GM12874 (cell line): ENCODE results near the gene AKAP13.

Experiments used
- CTCF ChIP-seq: IDR thresholded peaks from 2 replicates; pipeline ENCODE4 v1.5.1; 2011; ENCODE audit warnings: low read depth, mild to moderate bottlenecking, control low read depth, low read length, moderate library complexity; ENCODE audit not compliant: insufficient read depth

Gene AKAP13

GRCh38 chr15:85380217-85380811, at the start of gene AKAP13:
AKAP13 (plus strand) TSS chr15:85380603; CDS start chr15:85485721, 105,118 bp downstream.
- TF ChIP-seq CTCF: no peak

- peak; percentile 91 for TF ChIP-seq CTCF
Observed at GRCh38 chr15:85330901-85331588, 49.4 kb upstream of the AKAP13 start.

- TF ChIP-seq CTCF: no peak
Observed at GRCh38 chr15:85331655-85332285, 48.6 kb upstream of the AKAP13 start.

- no peak for TF ChIP-seq CTCF
Observed at GRCh38 chr15:85333132-85333831, 47.1 kb upstream of the AKAP13 start.

GRCh38 chr15:85334241-85334640, 46.2 kb upstream of the AKAP13 start:
- no peak for TF ChIP-seq CTCF

- TF ChIP-seq CTCF: no peak
Observed at GRCh38 chr15:85335193-85335942, 45.0 kb upstream of the AKAP13 start.
